Middle frontal gyrus (tissue), 1 donor: ENCODE data around the gene PON1.

Experiments
- DNase-seq: peaks from one replicate; pipeline ENCODE4 v3.0.0-alpha.2; 2015; ENCODE audit warnings: low spot score; ENCODE audit errors: extremely low spot score

PON1 gene

DNA sequence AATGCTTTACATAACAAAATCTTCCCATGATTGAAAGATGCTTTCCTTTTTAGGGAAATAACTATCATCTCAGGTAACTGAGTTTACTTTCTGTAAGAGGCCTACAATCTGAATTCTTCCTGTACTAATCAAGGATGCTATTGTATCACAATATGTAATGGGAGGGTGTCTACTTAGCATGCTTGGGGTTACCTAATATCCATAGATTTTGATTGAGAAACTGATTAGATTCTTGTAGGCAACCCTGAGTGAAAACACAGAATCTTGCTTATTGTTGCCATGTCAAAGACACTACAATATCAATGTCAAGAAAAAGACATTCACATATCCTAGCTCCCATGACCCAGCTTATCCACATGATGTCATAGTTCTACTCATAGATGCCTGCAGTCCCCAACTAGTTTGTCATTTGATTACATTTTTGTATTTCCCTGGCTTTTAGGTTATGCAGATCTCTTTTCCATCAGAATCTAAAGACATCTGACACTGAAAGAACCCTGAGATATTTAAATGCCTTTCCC lies 62.4 kb downstream of the PON1 start:
- no peak for DNase-seq

DNA sequence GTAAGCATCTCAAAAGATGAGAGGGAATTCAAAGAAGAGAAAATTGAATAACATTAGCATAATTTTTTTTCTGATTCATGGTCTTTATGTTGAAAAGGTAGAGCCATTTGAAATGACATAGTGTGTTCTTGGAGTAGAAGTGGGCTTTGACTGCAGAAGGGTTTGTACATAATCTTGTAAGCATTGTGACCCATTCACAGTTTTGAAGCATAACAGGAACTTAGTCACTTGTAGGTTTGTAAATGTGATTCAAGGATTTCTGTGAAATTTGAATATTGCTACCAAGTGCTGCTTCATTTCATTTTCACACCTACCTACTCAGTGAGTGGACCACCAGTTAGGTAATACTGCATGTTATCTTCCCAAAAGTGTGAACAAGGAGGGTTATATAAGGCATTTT lies 68.6 kb downstream of the PON1 start:
- no peak for DNase-seq

DNA sequence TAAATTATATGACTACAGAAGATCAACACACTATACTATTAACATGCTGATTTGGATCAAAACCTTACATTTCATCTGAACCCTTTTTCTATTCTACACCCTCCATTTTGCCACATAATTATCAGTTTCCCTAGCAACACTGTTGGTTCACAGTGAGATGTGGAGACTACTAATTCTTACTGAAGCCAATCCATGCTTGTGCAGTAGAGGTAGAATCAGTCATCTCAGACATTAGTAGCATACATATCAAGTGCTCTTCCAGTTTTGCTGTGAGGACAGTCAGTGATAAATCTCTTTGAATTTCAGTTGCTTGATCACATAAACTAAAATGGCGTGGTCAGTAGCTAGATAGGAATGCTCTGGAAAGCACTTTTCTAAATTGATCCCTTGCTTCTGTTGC lies 70.3 kb downstream of the PON1 start:
- no peak for DNase-seq

- DNase-seq: no peak
These were observed 72.4 kb downstream of the PON1 start for GRCh38 chr7:95251966-95252365.

DNA sequence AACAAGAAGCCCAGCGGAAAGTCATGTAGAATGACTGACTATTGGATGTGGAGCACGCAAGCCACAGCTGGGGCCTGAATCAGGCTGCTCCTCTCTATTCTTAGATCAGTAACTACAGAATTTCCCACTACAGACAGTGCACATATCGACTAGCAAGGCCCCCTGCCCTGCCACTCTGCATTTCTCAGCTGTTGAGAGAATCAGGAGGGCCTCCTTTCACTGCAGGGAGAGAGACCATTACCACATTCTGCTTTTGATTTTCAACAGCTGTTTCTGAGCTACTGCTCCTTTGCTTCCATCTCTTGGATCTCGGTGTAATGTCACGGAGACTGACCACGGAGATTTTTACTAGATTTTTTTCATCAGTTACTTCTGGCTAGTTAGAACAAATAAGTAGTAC lies 73.8 kb downstream of the PON1 start:
- no peak for DNase-seq
